Measurements from ENCODE around the gene STXBP6.

STXBP6 gene

GRCh38 chr14:25090716-25091454 is 40.9 kb upstream of the STXBP6 start:
- DNase-seq (ENCODE audit: low read depth): no peak
- TF ChIP-seq, protein P1, sequence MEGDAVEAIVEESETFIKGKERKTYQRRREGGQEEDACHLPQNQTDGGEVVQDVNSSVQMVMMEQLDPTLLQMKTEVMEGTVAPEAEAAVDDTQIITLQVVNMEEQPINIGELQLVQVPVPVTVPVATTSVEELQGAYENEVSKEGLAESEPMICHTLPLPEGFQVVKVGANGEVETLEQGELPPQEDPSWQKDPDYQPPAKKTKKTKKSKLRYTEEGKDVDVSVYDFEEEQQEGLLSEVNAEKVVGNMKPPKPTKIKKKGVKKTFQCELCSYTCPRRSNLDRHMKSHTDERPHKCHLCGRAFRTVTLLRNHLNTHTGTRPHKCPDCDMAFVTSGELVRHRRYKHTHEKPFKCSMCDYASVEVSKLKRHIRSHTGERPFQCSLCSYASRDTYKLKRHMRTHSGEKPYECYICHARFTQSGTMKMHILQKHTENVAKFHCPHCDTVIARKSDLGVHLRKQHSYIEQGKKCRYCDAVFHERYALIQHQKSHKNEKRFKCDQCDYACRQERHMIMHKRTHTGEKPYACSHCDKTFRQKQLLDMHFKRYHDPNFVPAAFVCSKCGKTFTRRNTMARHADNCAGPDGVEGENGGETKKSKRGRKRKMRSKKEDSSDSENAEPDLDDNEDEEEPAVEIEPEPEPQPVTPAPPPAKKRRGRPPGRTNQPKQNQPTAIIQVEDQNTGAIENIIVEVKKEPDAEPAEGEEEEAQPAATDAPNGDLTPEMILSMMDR (IDR thresholded peaks at IDR 0.05; ENCODE audit: low read depth, low read length): no peak
- TF ChIP-seq, protein P2, sequence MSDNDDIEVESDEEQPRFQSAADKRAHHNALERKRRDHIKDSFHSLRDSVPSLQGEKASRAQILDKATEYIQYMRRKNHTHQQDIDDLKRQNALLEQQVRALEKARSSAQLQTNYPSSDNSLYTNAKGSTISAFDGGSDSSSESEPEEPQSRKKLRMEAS (IDR thresholded peaks at IDR 0.05; ENCODE audit: low read depth, low read length): no peak
- TF ChIP-seq POLR2A (IDR thresholded peaks at IDR 0.05; ENCODE audit: extremely low read depth, insufficient read length) (no peak), MYC (IDR thresholded peaks at IDR 0.05; ENCODE audit: low read depth, low read length) (no peak)
- no peak overlapping the region for H3K4me3 ChIP-seq (ENCODE audit: low read depth, low read length)

GRCh38 chr14:25090256-25090655 is 40.3 kb upstream of the STXBP6 start:
- no peak for DNase-seq (ENCODE audit: low read depth)
- no peak overlapping the region for H3K4me3 ChIP-seq (ENCODE audit: low read depth, low read length)
- TF ChIP-seq, protein P1 (IDR thresholded peaks at IDR 0.05; ENCODE audit: low read depth, low read length): no peak
- TF ChIP-seq MYC (IDR thresholded peaks at IDR 0.05; ENCODE audit: low read depth, low read length) (no peak), POLR2A (IDR thresholded peaks at IDR 0.05; ENCODE audit: extremely low read depth, insufficient read length) (no peak)
- TF ChIP-seq, protein P2 (IDR thresholded peaks at IDR 0.05; ENCODE audit: low read depth, low read length): no peak

- no peak overlapping the region for H3K4me3 ChIP-seq (ENCODE audit: low read depth, low read length)
- TF ChIP-seq, protein P2 (IDR thresholded peaks at IDR 0.05; ENCODE audit: low read depth, low read length): no peak
- TF ChIP-seq, protein P1 (IDR thresholded peaks at IDR 0.05; ENCODE audit: low read depth, low read length): no peak
- TF ChIP-seq MYC (IDR thresholded peaks at IDR 0.05; ENCODE audit: low read depth, low read length) (no peak), POLR2A (IDR thresholded peaks at IDR 0.05; ENCODE audit: extremely low read depth, insufficient read length) (no peak)
- DNase-seq (ENCODE audit: low read depth): no peak
Measured at GRCh38 chr14:25089496-25089895, 39.5 kb upstream of the STXBP6 start.

GRCh38 chr14:25086821-25087396 is 37.0 kb upstream of the STXBP6 start:
- TF ChIP-seq, protein P1 (IDR thresholded peaks at IDR 0.05; ENCODE audit: low read depth, low read length): no peak
- TF ChIP-seq MYC (IDR thresholded peaks at IDR 0.05; ENCODE audit: low read depth, low read length): no peak
- DNase-seq (ENCODE audit: low read depth): no peak
- no peak overlapping the region for H3K4me3 ChIP-seq (ENCODE audit: low read depth, low read length)

GRCh38 chr14:25086081-25086480 is 36.1 kb upstream of the STXBP6 start:
- TF ChIP-seq, protein P1 (IDR thresholded peaks at IDR 0.05; ENCODE audit: low read depth, low read length): no peak
- no peak for TF ChIP-seq MYC (IDR thresholded peaks at IDR 0.05; ENCODE audit: low read depth, low read length)
- no peak for TF ChIP-seq POLR2A (IDR thresholded peaks at IDR 0.05; ENCODE audit: extremely low read depth, insufficient read length)
- TF ChIP-seq, protein P2 (IDR thresholded peaks at IDR 0.05; ENCODE audit: low read depth, low read length): no peak
- DNase-seq (ENCODE audit: low read depth): no peak
- no peak overlapping the region for H3K4me3 ChIP-seq (ENCODE audit: low read depth, low read length)

Measured in NB4 (cell line).